ENCODE data around the gene GSTA4.
"Not testable (repeated sequence)": the region's sequence is repeated elsewhere in the genome, so short reads cannot be mapped to it uniquely, and the experiment has no call there.

GSTA4 gene

GRCh38 chr6:52966101-52966500 is 29.0 kb downstream of the GSTA4 start:
- DNase-seq, result no peak

DNA sequence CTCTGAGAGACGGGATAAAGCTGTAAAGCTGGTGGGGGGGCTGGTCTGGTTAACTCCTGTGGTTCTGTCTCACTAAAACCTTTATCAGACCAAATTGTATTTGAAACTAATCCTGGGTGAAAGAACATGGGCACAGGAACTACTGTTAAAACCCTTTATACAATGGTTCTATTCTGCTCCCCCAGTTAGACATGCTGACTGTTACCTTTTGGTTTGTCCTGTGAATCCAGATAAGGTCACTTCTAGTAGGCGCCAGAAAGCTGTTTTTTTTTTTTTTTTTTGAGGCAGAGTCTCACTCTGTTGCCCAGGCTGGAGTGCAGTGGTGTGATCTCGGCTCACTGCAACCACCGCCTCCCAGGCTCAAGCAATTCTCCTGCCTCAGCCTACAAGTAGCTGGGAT is 29.7 kb downstream of the GSTA4 start:
- no peak for DNase-seq

DNA sequence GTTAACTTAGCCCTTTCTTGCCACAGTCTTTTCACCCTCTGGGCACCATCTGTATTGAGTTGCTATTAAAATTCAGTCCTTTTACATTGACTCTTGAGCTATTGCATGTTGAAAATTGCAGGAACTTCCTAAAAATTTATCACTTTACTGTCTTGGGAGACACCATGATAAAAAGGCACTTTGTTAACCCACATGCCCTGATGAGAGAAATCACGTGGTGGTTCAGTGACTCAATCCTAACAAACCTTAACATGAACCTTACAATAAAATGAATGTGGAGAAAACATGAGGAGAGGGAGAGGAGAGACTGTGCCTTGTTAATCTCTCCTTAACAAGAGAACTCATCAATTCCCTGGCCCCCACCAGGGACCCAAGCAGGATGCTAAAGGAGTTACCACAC is 30.8 kb downstream of the GSTA4 start:
- no peak for DNase-seq

DNA sequence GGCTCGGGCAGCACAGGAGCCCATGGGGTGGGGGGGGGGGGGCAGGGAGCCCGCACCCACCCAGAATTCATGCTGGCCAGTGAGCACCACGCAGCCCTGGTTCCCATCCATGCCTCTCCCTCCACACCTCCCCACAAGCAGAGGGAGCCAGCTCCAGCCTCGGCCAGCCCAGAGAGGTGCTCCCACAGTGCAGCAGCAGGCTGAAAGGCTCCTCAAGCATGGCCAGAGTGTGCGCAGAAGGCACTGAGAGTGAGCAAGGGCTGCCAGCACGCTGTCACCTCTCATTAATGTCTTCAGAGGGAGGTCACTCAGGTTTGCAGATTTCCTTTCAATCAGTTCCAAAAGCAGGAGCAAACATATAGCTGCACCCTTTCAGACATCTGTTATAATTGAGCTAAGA is 32.4 kb downstream of the GSTA4 start:
- DNase-seq, result no peak

- not testable (repeated sequence) for DNase-seq
These were observed 34.1 kb downstream of the GSTA4 start for GRCh38 chr6:52961022-52961421.

GRCh38 chr6:52960211-52960610 is 34.9 kb downstream of the GSTA4 start:
- DNase-seq, result not testable (repeated sequence)

DNA sequence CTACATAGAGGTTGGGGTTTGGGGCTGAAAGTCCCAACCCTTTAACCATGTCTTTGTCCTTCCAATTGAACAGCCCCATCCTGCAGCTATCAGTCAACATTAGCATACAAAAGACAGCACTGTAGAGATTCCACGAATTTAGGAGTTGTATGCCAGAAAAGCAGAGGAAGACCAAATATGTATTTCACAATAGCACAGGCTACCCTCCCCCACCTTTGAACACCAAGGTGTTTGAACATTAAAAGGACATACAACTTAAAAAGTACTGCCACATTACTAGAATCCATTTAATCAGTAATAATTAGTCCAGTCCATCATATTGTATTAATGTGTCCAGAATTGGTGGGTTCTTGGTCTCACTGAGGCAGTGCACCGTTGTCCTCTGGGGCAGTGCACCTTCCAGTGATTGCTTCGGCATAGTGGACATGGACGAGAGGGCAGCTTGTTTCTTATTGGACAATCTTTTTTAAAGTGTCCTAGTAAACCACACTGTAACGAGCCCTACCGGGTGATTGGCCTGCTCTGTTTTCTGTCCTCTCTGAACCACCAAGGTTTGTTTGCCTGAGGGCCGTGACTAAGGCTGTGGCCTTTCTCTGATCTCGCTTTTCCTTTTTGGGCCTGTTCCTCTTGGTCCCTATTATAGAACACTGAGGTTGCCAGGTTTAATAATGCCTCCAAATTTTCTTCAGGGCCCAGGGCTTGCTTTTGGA is 36.4 kb downstream of the GSTA4 start:
- DNase-seq, result no peak

DNA sequence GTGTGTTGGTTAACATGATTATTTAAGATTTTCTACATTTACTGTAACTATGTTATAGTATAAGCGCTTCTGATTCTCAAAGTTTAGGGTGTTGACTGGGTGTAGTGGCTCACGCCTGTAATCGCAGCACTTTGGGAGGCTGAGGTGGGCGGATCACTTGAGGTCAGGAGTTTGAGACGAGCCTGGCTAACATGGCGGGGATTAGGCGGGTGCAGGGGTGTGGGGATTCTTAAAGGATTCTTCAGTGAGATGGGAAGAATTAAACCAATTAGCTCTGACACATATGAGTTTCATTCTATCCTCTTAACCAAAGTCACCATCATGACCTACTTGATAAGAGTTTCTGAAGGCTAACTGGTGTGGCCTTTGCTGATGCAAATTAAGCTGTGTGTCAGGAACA is 39.2 kb downstream of the GSTA4 start:
- DNase-seq, result no peak

DNA sequence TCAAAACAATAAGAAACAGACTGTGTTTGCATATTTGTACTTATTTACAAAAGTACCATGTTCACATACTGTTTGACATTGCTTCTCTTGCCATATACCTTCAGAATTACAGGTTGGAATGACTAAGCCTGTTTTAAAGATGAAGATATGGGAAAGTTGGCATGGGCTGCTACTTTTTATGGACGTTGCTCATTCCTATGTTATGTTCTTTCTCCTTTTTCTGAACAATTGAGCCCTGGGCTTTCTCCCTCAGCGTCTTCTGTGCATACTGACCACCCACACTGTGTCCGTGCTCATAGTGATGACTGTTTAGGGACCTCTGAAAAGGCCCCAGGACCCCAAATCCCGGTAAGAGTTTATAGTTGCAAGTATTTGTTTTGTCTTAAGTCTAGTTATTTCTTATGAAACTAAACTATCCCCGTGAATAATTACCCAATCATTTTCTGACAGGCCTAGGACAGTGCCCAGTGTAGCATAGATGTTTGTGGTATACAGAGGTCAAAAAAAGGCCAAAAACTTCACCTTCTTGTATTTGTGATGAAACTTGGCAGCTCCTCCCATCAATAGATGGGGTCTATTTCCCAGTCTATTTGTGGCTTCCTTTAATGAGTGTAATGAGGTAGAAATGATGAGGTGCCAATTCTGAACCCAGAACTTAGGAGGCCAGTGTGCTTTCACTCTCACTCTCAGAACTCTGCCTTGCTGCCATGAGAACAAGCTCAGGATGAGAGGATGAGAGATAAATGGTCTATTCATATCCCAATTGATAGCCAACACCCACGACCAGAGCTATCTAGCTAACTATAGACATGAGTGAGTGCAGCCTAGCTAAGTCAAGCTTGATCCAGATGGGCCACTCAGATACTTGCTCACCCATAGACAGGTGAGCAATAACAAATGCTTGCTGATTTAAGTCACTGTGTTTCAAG is 40.9 kb downstream of the GSTA4 start:
- no peak for DNase-seq

GRCh38 chr6:52946306-52946705 is 48.8 kb downstream of the GSTA4 start:
- no peak for DNase-seq

DNA sequence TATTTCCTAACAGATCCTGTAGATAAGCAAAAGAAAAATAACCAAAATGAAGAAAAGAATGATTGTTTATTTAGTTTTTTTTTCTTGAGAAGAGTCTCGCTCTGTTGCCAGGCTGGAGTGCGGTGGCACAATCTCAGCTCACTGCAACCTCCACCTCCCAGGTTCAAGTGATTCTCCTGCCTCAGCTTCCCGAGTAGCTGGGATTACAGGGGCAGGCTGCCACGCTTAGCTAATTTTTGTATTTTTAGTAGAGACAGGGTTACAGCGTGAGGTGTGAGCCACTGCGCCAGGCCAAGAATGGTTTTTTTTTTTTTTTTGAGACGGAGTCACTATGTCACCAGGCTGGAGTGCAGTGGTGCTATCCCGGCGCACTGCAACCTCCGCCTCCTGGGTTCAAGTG is 52.3 kb downstream of the GSTA4 start:
- DNase-seq, result not testable (repeated sequence)

- DNase-seq, result no peak
These were observed 52.9 kb downstream of the GSTA4 start for GRCh38 chr6:52942221-52942620.

- DNase-seq, result no peak
These were observed 57.2 kb downstream of the GSTA4 start for GRCh38 chr6:52937908-52938307.

DNA sequence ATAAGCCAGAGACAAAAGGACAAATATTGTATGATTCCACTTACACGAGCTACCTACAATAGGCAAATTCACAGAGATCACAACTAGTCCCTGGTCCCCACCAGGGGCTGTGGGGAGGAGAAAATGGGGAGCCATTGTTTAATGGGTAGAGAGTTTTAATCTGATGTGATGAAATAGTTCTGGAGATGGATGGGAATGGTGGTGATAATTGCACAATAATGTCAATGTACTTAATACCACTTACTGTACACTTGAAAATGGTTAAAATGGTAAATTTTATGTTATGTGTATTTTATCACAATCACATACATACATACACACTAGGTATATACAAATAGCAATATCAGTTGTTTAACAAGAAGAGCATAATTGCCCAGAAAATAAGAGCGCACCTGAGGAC is 61.3 kb downstream of the GSTA4 start:
- no peak for DNase-seq

GRCh38 chr6:52931351-52931750 is 63.7 kb downstream of the GSTA4 start:
- no peak for DNase-seq

DNA sequence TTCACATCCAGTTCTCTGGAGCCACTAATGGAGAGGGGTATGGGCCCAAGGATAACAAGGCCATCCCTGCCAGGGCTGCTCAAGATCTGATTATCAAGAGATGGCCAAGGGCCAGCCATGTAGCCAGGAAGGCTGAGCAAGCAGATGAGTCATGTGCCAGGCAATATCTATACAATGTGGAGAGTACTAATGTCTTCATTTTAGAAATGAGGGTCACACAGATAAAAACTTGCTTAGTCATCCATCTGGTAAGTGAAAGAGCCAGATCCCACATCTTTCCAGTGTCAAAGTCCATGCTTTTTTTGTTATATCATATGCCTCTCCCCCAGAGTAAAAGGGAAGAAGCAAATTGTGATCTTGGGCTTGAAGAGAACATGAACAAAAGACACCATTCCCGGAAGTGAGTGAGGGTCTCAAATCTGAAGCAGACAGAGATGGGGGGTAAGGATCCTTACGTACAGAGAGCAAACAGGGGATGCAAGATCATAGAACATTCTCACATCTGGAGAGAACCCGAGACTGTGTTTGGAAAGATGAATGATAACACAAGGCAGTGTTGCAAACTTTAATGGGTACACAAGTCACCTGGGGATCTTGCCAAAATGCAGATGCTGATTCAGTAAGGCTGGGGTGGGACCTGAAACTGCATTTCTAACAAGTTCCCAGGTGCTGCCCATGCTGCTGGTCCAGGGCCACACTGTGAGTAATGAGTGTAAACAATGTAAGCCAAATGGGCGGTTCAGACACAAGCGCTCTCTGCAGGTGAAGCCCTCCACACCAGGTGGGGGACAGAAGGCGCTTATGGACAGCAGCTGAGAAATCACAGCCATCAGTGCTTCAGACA is 65.5 kb downstream of the GSTA4 start:
- DNase-seq, result no peak
